ENCODE results near the gene BEX4.
A peak's percentile ranks its signal among the peaks of the same experiment; 100 is the strongest.

The BEX4 gene

DNA sequence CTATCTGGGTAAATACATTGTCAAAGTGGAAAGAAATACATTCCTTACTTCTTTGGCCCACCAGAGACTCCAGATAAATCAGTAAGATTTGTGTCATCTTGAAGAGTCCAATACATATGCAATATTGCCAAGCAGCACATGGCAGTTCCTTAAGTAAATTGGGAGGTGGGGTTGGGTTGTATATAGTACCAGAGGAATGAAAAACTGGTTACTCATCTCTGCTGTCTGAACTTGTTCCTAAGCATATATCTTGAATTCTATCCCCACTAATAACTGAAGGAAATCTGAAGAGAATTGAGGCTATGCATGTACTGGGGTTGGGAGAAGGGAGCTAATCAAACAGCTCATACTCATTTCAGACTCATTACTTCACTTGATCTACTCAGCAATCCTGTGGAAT lies 25.2 kb downstream of the BEX4 start:
- no peak for DNase-seq

- DNase-seq, result no peak
Measured at GRCh38 chrX:103248553-103248952, 33.6 kb downstream of the BEX4 start.

- no peak for DNase-seq
Measured at GRCh38 chrX:103249805-103250204, 34.9 kb downstream of the BEX4 start.

GRCh38 chrX:103250977-103251376 lies 36.1 kb downstream of the BEX4 start:
- DNase-seq, result no peak

- DNase-seq, result no peak
Measured at GRCh38 chrX:103253608-103254007, 38.7 kb downstream of the BEX4 start.

DNA sequence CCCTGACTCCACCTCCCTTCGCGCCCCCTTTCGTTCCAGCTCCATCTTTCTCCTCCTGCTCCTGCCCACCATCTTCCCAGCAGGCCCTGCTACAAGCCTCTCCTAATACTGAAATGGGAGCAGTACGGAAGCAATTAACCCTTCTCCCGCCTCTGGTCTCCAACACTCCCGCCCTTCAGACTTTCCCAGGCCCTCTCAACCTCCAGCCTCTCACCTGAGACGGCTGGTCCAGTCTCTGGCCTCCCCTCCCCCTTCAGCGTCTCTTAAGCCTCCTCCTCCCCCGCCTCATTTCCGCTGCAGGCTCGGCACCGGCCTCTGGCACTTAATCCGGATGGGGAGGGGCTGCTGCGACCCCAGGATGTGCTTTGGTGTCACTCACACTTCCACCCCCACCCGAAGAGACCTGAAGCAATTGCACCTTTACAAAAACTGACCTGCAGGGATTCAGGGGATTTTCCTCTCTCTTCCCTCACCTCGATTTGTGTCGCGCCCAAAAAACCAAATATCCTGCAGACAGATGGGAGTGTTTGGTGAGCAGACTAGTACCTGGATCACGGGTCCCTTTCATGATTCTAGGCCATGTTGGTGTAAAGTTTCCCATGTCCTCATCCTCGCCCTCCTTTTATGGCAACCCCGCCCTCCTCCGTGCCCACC lies 39.4 kb downstream of the BEX4 start:
- DNase-seq, result no peak

GRCh38 chrX:103254921-103255493 lies 40.1 kb downstream of the BEX4 start, which contains the start of gene TCEAL8:
TSS of gene TCEAL8 (minus strand) at chrX:103255155. CDS start at chrX:103253979, 1,176 bp downstream.
- peak; percentile 38 for DNase-seq

DNA sequence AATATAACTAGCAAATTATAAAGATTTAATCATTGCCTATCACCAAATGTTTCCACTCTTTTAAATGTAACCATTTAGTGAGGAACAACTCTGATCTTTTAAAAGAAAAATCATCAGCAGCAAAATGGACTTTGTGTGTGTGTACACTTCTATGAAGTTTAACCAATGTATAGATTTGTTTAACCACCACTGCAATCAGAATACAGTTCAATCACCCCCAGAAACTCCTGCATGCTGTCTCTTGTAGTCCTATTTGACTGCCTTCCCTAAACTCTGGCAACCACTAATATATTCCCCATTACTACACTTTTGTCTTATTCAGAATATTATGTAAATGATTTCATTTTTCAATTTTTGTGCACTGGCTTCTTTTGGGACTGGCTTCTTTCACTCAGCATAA lies 41.7 kb downstream of the BEX4 start:
- no peak for DNase-seq

DNA sequence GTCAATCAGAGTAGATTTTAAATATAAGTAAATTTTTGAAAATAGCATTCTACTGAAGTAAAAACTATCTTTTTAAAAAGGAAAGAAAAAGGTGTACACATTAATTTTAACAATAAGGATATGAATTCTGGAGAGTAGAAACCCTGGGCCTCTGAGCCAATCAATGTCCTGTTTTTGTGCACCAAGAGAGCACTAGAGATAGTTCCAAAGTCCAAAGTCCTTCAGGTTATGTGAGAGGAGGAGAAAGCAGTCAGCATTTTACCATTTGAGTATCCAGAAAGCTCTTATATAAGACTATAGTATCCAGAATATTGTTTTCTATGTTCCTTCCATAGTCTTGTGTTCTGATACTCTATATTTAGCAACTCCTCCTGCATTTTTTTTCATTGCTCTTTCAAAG lies 43.4 kb downstream of the BEX4 start:
- no peak for DNase-seq
